ENCODE measurements around the gene OR51F1. TPM values are rescaled to one million over a fixed set of nuclear protein-coding genes. Genes with fewer than 3 reads are reported as not detected.

Gene OR51F1
- total RNA-seq, 1 experiment from 2014 or later: not detected

DNA sequence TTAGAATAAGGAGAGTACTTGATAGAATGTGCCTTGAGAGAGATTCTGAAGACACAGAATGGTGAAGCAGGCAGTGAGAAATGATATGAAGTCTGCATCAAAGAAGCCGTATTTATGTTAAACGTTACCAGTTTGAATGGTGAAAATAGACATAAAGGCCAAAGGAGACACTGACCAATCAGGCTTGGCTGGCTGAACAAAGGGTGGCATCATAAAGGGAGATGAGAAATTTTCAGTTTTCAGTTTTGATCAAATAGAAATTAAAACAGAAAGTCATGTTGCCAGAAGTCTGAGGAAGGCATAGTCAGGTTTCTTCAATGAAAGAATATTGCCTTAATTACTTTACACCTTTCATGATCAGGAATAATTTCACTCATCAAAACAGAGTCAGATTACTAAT is 6.6 kb downstream of the OR51F1 start:
- no peak for TF ChIP-seq EZH2 (IDR thresholded peaks at IDR 0.05; ENCODE audit: low read depth)
- TF ChIP-seq, protein P1, sequence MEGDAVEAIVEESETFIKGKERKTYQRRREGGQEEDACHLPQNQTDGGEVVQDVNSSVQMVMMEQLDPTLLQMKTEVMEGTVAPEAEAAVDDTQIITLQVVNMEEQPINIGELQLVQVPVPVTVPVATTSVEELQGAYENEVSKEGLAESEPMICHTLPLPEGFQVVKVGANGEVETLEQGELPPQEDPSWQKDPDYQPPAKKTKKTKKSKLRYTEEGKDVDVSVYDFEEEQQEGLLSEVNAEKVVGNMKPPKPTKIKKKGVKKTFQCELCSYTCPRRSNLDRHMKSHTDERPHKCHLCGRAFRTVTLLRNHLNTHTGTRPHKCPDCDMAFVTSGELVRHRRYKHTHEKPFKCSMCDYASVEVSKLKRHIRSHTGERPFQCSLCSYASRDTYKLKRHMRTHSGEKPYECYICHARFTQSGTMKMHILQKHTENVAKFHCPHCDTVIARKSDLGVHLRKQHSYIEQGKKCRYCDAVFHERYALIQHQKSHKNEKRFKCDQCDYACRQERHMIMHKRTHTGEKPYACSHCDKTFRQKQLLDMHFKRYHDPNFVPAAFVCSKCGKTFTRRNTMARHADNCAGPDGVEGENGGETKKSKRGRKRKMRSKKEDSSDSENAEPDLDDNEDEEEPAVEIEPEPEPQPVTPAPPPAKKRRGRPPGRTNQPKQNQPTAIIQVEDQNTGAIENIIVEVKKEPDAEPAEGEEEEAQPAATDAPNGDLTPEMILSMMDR (conservative IDR thresholded peaks at IDR 0.05): no peak
- no peak overlapping the region for H3K4me2 ChIP-seq
- no peak overlapping the region for H3K4me3 ChIP-seq
- ChIA-PET CTCF (no interaction called here), POLR2A (ENCODE audit: unreplicated experiment) (no interaction called here)
- no TSS peak for BruUV-seq (replicated peaks)
- no peaks in the 10 kb centered on the region for H3K27me3 ChIP-seq (ENCODE audit: insufficient read depth, low read depth)
- H3K27ac ChIP-seq: no peak overlapping the region
- H3K9me3 ChIP-seq (ENCODE audit: insufficient read depth, low read depth): no peaks in the 10 kb centered on the region
- no peak for DNase-seq
- intact Hi-C loops (cut with micrococcal nuclease; ENCODE audit: unreplicated experiment): no loop called here
- no peaks in the 10 kb centered on the region for H4K20me1 ChIP-seq (ENCODE audit: insufficient read depth)
- H3F3A ChIP-seq (ENCODE audit: insufficient read depth, low read depth): no peaks in the 10 kb centered on the region
- H3K36me3 ChIP-seq (ENCODE audit: low read depth): no peaks in the 10 kb centered on the region
- H3K9me2 ChIP-seq (ENCODE audit: insufficient read depth): no peaks in the 10 kb centered on the region
- no peaks in the 10 kb centered on the region for H3K4me1 ChIP-seq (replicated peaks; ENCODE audit: insufficient read depth)
- no peak overlapping the region for H2AFZ ChIP-seq
- H3K79me2 ChIP-seq (ENCODE audit: low read depth): no peaks in the 10 kb centered on the region

DNA sequence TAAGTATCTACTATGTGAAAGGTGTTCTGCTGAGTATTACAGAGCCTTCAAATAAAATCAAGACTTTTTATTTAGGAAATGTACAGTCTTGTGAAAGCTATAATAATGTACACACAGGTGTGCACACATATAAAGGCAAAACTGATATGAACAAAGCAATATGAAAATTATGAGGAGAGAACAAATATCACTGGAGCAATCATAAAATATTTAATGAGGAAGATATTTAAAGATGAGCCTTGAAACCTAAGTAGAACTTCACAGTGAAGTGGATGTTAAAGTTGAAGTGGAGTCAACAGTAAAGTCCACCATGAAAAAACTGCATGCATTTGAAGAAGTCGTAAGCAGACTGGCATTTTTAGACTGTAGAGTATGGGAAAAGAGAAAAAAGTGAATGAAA is 18.5 kb downstream of the OR51F1 start:
- intact Hi-C loops (cut with micrococcal nuclease; ENCODE audit: unreplicated experiment): no loop called here
- H3K79me2 ChIP-seq (ENCODE audit: low read depth): no peaks in the 10 kb centered on the region
- H3K27me3 ChIP-seq (ENCODE audit: insufficient read depth, low read depth): no peaks in the 10 kb centered on the region
- no peaks in the 10 kb centered on the region for H3K36me3 ChIP-seq (ENCODE audit: low read depth)
- no peaks in the 10 kb centered on the region for H3K9me3 ChIP-seq (ENCODE audit: insufficient read depth, low read depth)
- H3K9me2 ChIP-seq (ENCODE audit: insufficient read depth): no peaks in the 10 kb centered on the region
- no peak overlapping the region for H2AFZ ChIP-seq
- no peaks in the 10 kb centered on the region for H3F3A ChIP-seq (ENCODE audit: insufficient read depth, low read depth)
- no peaks in the 10 kb centered on the region for H3K4me1 ChIP-seq (replicated peaks; ENCODE audit: insufficient read depth)
- CTCF ChIA-PET: no interaction called here
- TF ChIP-seq, protein P1 (conservative IDR thresholded peaks at IDR 0.05): no peak
- TF ChIP-seq EZH2 (IDR thresholded peaks at IDR 0.05; ENCODE audit: low read depth): no peak
- no peak overlapping the region for H3K4me2 ChIP-seq
- H4K20me1 ChIP-seq (ENCODE audit: insufficient read depth): no peaks in the 10 kb centered on the region
- no peak for DNase-seq
- BruUV-seq (replicated peaks): no TSS peak
- POLR2A ChIA-PET (ENCODE audit: unreplicated experiment): no interaction called here
- H3K27ac ChIP-seq: no peak overlapping the region
- H3K4me3 ChIP-seq: no peak overlapping the region

DNA sequence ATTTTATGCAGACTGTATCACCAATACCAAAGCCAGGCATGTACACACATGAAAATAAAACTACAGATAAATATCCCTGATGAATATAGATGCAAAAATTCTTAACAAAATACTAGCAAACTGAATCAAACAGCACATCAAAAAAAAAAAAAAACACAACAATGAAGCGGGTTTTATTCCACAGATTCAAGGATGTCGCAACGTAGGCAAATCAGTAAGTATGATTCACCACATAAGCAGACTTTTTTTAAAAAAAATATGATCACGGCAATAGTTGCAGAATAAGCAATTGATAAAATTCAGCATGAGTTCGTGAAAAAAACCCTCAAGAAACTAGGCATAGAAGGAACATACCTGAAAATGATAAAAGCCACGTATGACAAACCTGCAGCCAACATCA is 21.3 kb downstream of the OR51F1 start:
- no peak for DNase-seq
- Histone ChIP-seq H4K20me1 (ENCODE audit: insufficient read depth) (no peaks in the 10 kb centered on the region), H3K4me1 (replicated peaks; ENCODE audit: insufficient read depth) (no peaks in the 10 kb centered on the region), H3K9me3 (ENCODE audit: insufficient read depth, low read depth) (no peaks in the 10 kb centered on the region), H3K4me2 (no peak overlapping the region), H3K9me2 (ENCODE audit: insufficient read depth) (no peaks in the 10 kb centered on the region), H3F3A (ENCODE audit: insufficient read depth, low read depth) (no peaks in the 10 kb centered on the region), H3K36me3 (ENCODE audit: low read depth) (no peaks in the 10 kb centered on the region), H3K4me3 (no peak overlapping the region), H2AFZ (no peak overlapping the region), H3K79me2 (ENCODE audit: low read depth) (no peaks in the 10 kb centered on the region), H3K27me3 (ENCODE audit: insufficient read depth, low read depth) (no peaks in the 10 kb centered on the region), H3K27ac (no peak overlapping the region)
- ChIA-PET CTCF (no interaction called here), POLR2A (ENCODE audit: unreplicated experiment) (no interaction called here)
- intact Hi-C loops (cut with micrococcal nuclease; ENCODE audit: unreplicated experiment): no loop called here
- no TSS peak for BruUV-seq (replicated peaks)
- no peak for TF ChIP-seq EZH2 (IDR thresholded peaks at IDR 0.05; ENCODE audit: low read depth)

DNA sequence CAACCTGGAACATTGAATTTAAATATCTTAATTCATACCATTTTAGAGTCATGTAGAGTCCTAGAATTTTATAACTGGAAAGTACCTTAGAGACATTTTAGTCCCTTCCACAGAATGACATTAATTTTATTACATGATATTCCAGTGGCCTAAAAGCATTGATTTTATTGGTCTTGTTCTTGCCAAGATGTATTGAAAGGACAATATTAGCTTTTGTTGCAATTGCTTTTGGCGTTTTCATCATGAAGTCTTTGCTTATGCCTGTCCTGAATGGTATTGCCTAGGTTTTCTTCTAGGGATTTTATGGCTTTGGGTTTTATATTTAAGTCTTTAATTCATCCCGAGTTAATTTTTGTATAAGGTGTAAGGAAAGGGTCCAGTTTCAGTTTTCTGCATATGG is 29.0 kb downstream of the OR51F1 start:
- TF ChIP-seq, protein P1 (conservative IDR thresholded peaks at IDR 0.05): no peak
- no peak for TF ChIP-seq EZH2 (IDR thresholded peaks at IDR 0.05; ENCODE audit: low read depth)
- Histone ChIP-seq H3K27me3 (ENCODE audit: insufficient read depth, low read depth) (no peaks in the 10 kb centered on the region; the same call in 1 of the 2 replicates), H3K4me1 (replicated peaks; ENCODE audit: insufficient read depth) (no peaks in the 10 kb centered on the region), H3K79me2 (ENCODE audit: low read depth) (no peaks in the 10 kb centered on the region), H3F3A (ENCODE audit: insufficient read depth, low read depth) (no peaks in the 10 kb centered on the region), H3K4me3 (no peak overlapping the region), H4K20me1 (ENCODE audit: insufficient read depth) (no peaks in the 10 kb centered on the region), H3K4me2 (no peak overlapping the region), H2AFZ (no peak overlapping the region), H3K27ac (no peak overlapping the region), H3K36me3 (ENCODE audit: low read depth) (no peaks in the 10 kb centered on the region), H3K9me2 (ENCODE audit: insufficient read depth) (no peaks in the 10 kb centered on the region), H3K9me3 (ENCODE audit: insufficient read depth, low read depth) (no peaks in the 10 kb centered on the region)
- intact Hi-C loops (cut with micrococcal nuclease; ENCODE audit: unreplicated experiment): no loop called here
- ChIA-PET POLR2A (ENCODE audit: unreplicated experiment) (no interaction called here), CTCF (no interaction called here)
- no peak for DNase-seq
- no TSS peak for BruUV-seq (replicated peaks)

All from PC-9 (cell line).